Neural crest cell (in vitro differentiated cells): Measurements from ENCODE around the gene TTC23. TPM values are rescaled to one million over a fixed set of nuclear protein-coding genes. Genes with fewer than 3 reads are reported as not detected.
"Not testable (repeated sequence)": the region's sequence is repeated elsewhere in the genome, so short reads cannot be mapped to it uniquely, and the experiment has no call there.

Experiments used
- DNase-seq: peaks from one replicate; pipeline ENCODE4 v3.0.0; 2021; ENCODE audit warnings: low read depth, mixed read lengths, low spot score
- H3K27ac Mint-ChIP-seq: one replicate; pipeline ENCODE4 v1.8.0; 2021; ENCODE audit warnings: mild to moderate bottlenecking, mixed read lengths; ENCODE audit not compliant: unreplicated experiment
- H3K27me3 Mint-ChIP-seq: 2 replicates; pipeline ENCODE4 v1.8.0; 2021; ENCODE audit warnings: low read depth, mild to moderate bottlenecking, mixed read lengths
- H3K36me3 Mint-ChIP-seq: 2 replicates; pipeline ENCODE4 v1.8.0; 2021; ENCODE audit warnings: low read depth, mild to moderate bottlenecking, mixed read lengths
- H3K4me1 Mint-ChIP-seq: 2 replicates; pipeline ENCODE4 v1.8.0; 2021; ENCODE audit warnings: mixed read lengths
- H3K4me3 Mint-ChIP-seq: one replicate; pipeline ENCODE4 v1.8.0; 2021; ENCODE audit warnings: mild to moderate bottlenecking, mixed read lengths
- H3K9me3 Mint-ChIP-seq: 2 replicates; pipeline ENCODE4 v1.8.0; 2021; ENCODE audit warnings: mixed read lengths
- total RNA-seq: library from RNA; stranded (reverse); gene quantifications from 2 replicates; pipeline ENCODE4 v1.2.1, GENCODE V29; 2021
- TF ChIP-seq, protein P1 (sequence below): fragments of 200-600 bp; sonication (generic); conservative IDR thresholded peaks from 2 replicates; pipeline ENCODE4 v1.5.0; 2021; ENCODE audit warnings: antibody characterized with exemption, mild to moderate bottlenecking

Gene TTC23
- total RNA-seq, 1 donor from 2014 or later, result 25.7 TPM

DNA sequence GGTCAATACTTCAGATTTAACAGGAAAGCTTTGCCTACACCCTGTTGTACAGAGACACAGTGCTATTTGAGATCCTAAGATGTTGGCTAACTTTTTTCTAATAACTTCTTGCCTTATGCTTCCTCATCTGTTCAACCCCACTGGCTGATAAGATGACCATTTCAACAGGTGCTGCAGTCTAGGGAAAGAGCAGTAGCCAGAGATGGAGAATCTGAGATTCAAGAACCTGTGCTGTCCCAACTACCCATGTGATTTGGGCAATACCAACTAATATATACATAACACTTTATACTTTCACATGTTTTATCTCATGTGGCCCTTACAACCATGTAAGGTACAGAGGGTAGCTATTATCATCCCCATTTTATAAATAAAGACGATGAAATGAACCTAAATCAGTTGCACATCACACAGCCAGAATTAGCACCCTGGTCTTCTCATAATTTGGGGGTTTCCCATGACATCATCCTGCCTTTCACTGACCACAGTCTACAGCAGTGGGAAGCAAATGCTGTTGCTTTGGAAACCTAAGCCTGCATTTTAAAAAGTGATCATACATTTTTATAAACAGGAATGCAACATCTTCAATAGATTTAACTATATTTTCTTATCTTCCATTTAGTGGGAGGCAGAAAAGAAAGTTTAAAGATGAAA, 9.7 kb downstream of the TTC23 start:
- H3K27ac Mint-ChIP-seq, result no peak overlapping the region
- H3K4me1 Mint-ChIP-seq, result peaks cover 19% of the 10 kb centered on the region
- H3K9me3 Mint-ChIP-seq, result no peaks in the 10 kb centered on the region
- no peak overlapping the region for H3K4me3 Mint-ChIP-seq
- DNase-seq, result no peak
- H3K27me3 Mint-ChIP-seq, result no peaks in the 10 kb centered on the region
- H3K36me3 Mint-ChIP-seq, result peaks cover 14% of the 10 kb centered on the region
- TF ChIP-seq, protein P1, sequence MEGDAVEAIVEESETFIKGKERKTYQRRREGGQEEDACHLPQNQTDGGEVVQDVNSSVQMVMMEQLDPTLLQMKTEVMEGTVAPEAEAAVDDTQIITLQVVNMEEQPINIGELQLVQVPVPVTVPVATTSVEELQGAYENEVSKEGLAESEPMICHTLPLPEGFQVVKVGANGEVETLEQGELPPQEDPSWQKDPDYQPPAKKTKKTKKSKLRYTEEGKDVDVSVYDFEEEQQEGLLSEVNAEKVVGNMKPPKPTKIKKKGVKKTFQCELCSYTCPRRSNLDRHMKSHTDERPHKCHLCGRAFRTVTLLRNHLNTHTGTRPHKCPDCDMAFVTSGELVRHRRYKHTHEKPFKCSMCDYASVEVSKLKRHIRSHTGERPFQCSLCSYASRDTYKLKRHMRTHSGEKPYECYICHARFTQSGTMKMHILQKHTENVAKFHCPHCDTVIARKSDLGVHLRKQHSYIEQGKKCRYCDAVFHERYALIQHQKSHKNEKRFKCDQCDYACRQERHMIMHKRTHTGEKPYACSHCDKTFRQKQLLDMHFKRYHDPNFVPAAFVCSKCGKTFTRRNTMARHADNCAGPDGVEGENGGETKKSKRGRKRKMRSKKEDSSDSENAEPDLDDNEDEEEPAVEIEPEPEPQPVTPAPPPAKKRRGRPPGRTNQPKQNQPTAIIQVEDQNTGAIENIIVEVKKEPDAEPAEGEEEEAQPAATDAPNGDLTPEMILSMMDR, result no peak

DNA sequence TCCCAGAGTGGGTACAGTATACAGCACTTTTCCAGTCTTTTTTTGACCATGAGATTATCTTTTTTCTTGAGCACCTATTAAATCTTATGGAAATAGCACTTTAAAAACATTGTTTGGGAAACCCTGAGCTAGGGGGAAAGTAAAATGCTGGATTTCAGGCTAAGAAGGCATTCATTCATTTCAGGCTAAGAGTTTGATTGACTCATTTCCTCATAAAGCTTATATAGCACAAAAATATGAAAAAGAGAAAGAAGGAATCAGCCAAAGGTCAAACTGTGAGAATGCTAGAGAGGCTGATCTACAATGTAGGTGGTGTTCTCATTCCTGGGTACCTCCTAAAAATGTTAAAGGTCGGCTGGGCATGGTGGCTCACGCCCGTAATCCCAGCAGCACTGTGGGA, 10.5 kb downstream of the TTC23 start:
- Mint-ChIP-seq H3K36me3 (peaks cover 14% of the 10 kb centered on the region), H3K4me3 (no peak overlapping the region), H3K27me3 (no peaks in the 10 kb centered on the region), H3K27ac (no peak overlapping the region), H3K4me1 (peaks cover 19% of the 10 kb centered on the region), H3K9me3 (no peaks in the 10 kb centered on the region)
- TF ChIP-seq, protein P1, result no peak
- DNase-seq, result no peak

- peaks cover 27% of the 10 kb centered on the region for H3K36me3 Mint-ChIP-seq
- not testable (repeated sequence) for H3K27me3 Mint-ChIP-seq, DNase-seq, H3K4me1 Mint-ChIP-seq, H3K27ac Mint-ChIP-seq, H3K4me3 Mint-ChIP-seq, H3K9me3 Mint-ChIP-seq
These were observed 15.2 kb downstream of the TTC23 start for GRCh38 chr15:99234160-99234559.

- no peak for DNase-seq
- Mint-ChIP-seq H3K36me3 (peaks cover 30% of the 10 kb centered on the region), H3K9me3 (peaks cover 5% of the 10 kb centered on the region), H3K27ac (no peak overlapping the region), H3K27me3 (no peaks in the 10 kb centered on the region), H3K4me1 (no peaks in the 10 kb centered on the region), H3K4me3 (no peak overlapping the region)
- TF ChIP-seq, protein P1, result no peak
These were observed 16.6 kb downstream of the TTC23 start for GRCh38 chr15:99232740-99233139.

GRCh38 chr15:99230867-99231266, 18.5 kb downstream of the TTC23 start:
- Mint-ChIP-seq H3K4me1 (no peaks in the 10 kb centered on the region), H3K4me3 (no peak overlapping the region), H3K27me3 (no peaks in the 10 kb centered on the region), H3K27ac (no peak overlapping the region), H3K36me3 (peaks cover 26% of the 10 kb centered on the region), H3K9me3 (peaks cover 5% of the 10 kb centered on the region)
- no peak for DNase-seq
- TF ChIP-seq, protein P1, result no peak

DNA sequence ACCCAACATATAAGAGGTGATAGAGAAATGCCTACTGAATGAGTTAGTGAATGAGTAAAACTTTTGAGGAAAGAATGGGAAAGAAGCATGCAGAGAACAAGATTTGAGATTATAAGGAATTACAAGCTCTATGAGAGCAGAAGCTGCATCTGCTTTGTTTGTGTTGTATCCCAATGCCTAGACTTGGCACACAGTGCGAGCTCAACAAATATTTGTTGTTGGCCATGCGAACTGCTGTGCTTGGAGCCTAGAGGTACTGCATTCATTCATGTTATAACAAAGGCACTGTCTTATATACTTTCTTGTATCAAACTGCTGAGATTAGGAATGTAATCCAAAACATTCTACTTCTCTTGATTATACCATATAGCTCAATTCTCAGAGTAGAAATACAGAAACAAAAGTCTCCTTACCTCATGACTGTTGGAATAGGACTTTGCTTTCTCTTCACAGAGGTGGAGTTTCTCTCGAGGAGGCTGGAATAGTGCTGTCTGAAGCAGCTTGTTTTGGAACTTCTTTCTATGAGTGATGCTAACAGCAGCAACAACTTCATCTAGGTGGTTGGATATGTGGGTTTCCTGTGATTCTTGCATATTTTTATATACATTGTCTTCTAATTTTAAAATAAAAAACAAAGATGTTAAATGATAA, 21.1 kb downstream of the TTC23 start:
- Mint-ChIP-seq H3K27me3 (no peaks in the 10 kb centered on the region), H3K4me1 (no peaks in the 10 kb centered on the region), H3K4me3 (no peak overlapping the region), H3K36me3 (peaks cover 21% of the 10 kb centered on the region), H3K9me3 (peaks cover 5% of the 10 kb centered on the region), H3K27ac (no peak overlapping the region)
- DNase-seq, result no peak
- TF ChIP-seq, protein P1, result no peak
